HG02981 (cell line): ENCODE data around the gene ZNF438.
"Not testable (repeated sequence)": the region's sequence is repeated elsewhere in the genome, so short reads cannot be mapped to it uniquely, and the experiment has no call there.

Experiments
- ATAC-seq: cut with Tn5 transposase; IDR thresholded peaks from one replicate; pipeline ENCODE4 v1.9.1; 2021; ENCODE audit warnings: mild to moderate bottlenecking, moderate library complexity; ENCODE audit not compliant: unreplicated experiment

Gene ZNF438

DNA sequence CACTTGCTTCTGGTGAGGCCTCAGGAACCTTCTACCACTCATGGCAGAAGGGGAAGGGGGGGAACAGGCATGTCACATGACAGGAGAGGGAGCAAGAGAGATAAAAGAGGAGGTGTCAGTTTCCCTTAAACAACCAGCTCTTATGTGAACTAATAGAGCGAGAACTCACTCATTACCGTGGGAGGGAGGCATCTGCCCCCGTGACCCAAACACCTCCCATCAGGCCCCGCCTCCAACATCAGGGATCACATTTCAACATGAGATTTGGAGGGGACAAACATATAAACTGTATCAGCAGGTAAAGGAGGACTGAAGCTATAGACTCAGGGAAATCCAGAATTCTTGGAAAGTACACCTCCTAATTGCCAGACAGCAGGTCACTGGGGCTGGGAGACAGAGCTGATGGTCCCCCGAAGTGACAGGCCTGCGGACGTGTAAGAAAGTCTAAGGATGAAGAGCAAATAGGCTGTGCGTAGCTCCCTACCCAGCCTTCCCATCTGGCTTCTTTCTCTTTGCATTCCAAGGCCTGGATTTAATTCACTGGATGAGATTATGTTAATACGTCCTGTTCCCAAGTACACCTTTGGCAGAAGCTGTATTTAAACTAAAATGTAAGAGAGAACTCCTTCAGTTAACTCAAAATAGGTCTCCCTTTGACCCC, 215.4 kb downstream of the ZNF438 start:
- ATAC-seq = no peak

DNA sequence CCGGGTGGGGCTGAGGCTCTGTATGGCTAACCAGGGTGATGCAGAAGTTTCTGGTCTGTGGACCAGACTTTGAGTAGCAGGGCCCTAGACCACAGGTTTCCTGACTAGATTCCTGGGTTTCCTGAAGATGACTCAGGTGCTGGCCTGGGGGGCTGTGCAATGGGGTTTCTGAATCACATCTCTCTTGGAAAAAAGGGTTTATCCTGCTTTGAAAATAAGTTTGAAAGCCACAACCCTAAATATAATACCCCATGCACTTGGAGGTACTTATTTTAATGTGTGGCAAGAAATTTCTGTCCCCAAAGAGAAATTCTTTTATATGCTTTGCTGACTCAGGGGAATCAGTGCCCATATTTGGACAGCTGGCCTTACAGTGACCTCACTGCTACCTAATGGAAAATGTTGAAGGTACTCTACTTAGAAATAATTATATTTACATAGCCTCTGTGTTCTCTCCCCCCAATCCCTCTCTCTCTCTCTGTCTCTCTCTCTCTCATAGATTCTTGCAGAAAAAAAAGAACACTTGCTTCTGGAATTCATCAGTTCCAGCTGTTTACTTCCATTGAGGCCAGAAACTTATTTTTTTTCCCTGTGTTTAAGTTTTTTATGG, 217.7 kb downstream of the ZNF438 start:
- ATAC-seq = no peak

DNA sequence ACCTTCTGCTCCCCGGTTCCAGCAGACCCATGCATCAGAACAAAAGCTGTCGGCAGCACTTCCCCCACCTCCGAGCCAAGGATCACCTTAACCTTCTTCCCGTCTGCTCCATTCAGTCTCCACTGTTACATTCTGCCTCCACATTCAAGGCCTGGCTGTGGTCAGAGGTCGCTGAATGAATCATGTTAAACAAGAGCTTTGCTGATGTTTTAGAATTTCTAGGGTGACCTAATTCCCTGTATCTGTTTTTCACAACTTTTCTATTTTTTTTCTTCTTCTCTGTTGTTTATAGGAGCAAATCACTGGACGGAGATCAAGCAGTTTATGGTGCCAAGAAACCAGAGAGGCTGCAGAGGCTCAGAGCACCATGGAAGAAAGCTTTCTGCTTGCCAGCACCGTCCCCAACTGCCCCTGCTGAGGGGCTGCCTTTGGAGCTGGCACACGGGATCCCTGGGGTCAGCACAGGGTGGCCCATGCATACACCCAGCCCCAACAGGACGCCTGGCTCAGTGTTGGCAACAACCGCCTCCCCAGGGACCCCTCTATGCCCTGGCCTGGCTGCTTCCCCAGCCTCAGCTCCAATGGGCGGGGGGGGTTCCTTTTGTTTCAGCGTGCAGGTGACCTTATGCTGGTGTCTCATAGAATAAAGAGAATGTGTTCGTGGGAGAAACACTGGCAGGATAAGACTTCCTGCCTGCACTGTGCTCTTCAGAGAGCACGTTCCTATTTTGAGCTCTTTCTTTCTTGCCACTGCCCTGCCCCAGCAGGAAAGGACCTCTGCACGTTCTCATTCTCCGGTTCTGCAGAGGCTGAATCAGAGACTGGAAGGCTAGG, 219.4 kb downstream of the ZNF438 start:
- ATAC-seq = no peak

DNA sequence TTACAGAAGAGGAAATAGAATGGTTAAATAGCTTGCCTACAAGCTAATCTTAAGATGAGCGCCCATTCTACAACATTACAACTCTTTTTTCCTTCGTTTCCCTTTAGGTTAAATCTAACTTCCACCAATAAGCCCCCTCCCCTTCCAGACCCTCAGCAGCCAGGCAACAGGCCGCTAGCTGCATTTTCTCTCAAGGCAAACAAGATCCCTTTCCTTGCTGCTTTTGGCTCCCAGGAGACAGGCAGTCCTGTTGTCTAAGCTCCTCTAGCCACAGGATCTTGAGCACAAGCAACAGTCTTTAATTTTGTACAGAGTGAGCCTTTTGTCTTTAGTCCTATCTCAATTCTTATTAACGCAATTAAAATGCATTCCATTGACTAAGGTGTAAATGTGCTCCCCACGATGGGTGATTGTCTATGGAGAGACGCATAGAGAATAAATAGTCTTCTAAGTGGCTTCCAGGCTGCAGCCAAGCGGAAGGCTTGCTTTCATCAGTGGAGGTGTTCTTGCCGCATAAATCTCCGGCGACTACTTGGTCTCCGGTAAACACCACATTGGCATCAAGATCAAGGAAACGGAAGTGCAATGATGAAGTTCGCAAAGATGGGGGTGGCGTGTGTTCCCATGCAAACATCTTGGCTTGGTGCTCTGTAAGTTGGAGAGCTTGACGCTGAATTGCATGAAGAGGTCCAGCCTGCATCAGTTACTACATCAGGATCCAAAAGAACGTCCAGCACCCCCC, 220.2 kb downstream of the ZNF438 start:
- no peak for ATAC-seq

DNA sequence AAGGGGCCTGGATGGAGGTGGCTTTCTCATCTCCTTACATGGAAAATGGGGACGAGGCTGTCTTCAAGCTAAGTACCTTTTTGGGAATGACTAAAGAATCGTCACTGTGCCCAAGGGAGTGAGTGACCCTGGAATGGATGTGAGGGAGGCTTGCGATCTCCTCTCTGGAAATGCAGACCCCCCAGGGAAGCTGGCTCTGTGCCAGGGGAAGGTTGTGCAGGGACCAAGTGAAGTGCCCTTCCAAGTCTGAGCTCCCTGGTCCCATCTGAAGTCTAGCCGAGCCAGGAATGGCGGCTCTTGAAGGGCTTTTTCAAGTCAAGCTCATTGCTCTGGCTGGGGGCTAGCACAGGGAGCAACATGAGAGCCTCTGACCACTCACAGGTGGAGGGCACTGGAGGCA, 221.2 kb downstream of the ZNF438 start:
- ATAC-seq = no peak

DNA sequence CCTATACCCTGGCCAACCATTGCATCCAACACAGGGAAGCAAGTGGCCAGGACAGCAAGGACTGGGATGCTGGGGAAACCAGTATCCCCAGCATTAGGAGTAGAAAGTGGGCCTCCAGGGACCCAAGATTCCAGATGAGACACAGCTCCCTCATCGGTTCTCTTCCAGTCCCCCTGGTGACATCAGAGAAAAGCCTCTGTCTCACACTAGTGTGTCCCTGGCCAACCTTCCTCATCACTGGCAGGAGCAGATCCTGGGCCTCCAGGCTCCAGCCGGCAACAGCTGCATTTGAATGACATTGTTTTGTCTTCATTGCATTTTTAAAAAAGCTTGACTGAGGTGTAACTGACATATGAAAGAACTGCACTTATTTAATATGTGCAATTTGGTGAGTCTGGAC, 224.8 kb downstream of the ZNF438 start:
- no peak for ATAC-seq

DNA sequence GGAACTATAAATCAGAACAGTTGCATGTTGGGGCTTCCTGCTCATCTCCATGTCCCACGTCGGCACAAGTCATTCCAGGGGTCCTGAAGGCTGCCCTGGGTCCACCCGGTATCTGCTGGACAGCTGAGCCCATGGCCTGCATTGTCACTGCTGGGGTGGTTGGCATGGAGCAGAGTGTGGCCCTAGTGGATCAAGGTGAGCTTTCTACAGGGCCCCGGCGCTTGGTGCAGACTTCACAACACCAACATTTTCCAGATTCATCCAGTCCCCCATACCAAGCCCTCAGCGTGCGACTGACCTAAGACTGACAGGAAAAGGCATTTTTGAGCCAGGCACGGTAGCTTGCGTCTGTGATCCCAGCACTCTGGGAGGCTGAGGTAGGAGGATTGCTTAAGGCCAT, 226.6 kb downstream of the ZNF438 start:
- ATAC-seq = no peak

DNA sequence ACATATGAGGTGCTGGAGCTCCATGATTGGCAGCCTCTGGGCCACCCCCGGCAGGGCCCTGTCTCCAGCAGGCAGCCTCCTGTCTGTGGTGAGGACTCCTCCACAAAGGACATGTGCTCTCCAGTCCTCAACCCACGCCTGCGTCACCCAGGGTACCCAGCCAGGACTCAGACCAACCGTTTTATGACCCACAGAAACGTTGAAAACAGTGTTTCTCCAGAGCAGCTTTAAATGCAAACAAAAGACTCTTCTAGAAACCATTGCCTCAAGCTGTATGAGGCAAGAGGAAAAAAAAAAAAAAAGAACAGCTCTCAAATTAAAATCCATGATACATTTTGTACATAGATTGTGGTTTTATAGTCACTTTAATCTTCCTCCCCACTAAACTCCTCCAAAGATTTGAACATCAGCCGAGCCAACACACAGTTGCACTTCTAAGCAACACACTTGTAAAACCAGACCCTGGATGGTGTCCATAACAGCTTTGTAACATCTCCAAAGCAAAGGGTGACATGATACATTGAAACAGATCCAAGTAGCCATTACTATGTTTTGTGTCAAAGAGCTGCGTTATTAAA, 227.1 kb downstream of the ZNF438 start:
- no peak for ATAC-seq

DNA sequence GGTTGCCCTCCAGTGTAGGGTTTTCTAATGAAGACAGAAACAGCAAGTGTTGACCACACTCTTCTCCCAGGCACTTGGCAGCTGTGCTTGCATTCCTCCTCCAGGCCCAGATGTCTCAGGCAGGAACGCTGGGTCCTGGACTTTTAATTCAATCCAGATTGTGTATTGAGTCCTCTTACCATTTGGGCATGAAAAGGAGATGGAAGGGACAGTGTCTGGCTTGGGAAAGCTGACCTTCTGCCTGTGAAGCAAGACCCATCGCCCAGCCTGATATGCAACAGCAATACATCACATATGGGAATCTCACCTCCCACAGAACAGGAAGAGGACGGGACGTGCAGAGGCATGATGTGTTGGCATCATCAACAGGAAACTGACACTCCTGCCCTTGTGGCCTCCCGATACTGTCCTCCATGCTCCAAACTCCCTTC, 227.8 kb downstream of the ZNF438 start:
- no peak for ATAC-seq

DNA sequence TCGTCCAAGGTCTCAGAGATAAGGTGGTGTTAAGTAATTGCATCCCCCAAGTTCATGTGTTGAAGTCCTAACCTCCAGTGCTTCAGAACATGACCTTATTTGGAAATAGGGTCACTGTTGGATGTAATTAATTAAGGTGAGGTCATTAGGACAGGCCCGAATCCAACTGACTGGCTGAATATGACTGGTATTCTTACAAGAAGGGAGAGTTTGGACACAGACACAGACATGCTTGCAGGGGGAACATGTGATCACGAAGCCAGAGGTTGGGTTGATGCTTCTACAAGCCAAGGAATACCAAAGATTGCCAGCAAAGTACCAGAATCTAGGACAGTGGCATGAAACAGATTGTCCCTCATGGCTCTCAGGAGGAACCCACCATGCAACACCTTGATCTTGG, 228.6 kb downstream of the ZNF438 start:
- ATAC-seq = no peak

DNA sequence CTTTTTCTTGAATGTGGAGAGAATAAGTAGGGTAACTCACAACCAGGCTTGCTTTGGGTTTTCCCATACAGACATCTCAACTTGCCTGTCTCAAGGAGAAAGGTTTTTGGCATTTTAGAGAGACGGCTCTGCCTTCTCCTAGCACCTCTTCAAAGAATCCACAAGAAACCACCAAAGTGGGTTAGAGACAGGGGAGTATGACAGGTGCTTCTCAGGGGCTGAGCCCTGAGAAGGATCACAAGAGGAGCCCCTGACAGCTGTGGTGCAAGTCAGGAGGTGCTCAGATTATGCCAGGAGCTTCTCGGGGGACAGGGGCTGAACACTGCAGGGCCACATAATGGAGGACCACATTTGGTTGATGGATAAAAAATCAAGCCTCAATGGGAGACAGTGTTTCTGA, 231.3 kb downstream of the ZNF438 start:
- ATAC-seq = no peak

DNA sequence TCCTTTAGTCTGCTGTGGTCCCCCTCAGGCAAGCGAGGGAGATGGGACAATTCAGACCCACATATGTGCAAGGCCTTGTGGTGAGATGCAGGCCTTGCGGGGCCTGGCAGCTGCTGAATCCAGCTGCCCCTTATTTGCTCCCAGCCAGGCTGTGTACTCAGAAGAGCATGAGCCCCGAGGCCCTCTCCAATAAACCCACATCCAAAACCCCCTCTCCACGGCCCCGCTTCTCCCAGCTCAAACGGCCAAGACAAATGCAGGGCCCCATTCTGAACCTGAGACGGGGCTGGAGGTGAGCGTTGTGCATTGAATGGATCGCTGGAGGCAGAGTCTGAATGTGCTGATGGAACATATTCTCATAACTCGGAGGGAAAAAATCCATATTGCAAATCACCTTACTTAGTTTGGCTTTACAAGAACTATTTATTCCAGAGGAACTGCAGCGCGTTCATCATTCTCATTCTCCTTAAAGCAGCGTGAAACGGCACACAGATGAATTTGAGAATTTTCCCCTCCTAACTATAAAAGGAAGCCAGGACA, 232.9 kb downstream of the ZNF438 start:
- ATAC-seq = no peak

DNA sequence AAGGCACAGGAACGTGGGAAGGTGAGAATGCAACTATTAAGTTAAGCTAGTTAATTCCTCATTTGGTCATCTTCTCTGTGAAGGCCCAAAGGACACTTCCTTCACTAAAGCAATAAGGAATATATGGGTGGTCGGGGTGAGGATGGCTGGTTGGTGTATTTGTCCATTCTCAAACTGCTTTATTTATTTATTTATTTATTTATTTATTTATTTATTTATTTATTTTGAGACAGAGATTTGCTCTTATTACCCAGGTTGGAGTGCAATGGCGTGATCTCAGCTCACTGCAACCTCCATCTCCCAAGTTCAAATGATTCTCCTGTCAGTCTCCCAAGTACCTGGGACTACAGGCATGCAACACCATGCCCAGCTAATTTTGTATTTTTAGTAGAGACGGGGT, 236.6 kb downstream of the ZNF438 start:
- ATAC-seq = not testable (repeated sequence)
